SK-N-SH treated with all-trans-retinoic acid at 6 μM for 48 hours (cell line): ENCODE results near the gene IFT52.

Source experiments
- CSDC2 ChIP-seq: fragments of 250-450 bp; sonication (Bioruptor Pico); IDR thresholded peaks from 2 replicates; pipeline ENCODE4 v1.5.0; 2020; ENCODE audit warnings: mild to moderate bottlenecking, moderate library complexity
- PATZ1 ChIP-seq: fragments of 250-450 bp; sonication (Bioruptor Pico); IDR thresholded peaks from 2 replicates; pipeline ENCODE4 v1.8.0; 2020; ENCODE audit warnings: mild to moderate bottlenecking, moderate library complexity, borderline replicate concordance
- POU6F1 ChIP-seq: fragments of 250-450 bp; sonication (Bioruptor Pico); IDR thresholded peaks from 2 replicates; pipeline ENCODE4 v1.8.0; 2021; ENCODE audit warnings: low read depth, mild to moderate bottlenecking, moderate library complexity, borderline replicate concordance
- PPARA ChIP-seq: fragments of 250-450 bp; sonication (Bioruptor Pico); IDR thresholded peaks from 2 replicates; pipeline ENCODE4 v1.5.0; 2020; ENCODE audit warnings: mild to moderate bottlenecking, borderline replicate concordance
- RARB ChIP-seq: fragments of 250-450 bp; sonication (Bioruptor Pico); IDR thresholded peaks from 2 replicates; pipeline ENCODE4 v1.8.0; 2021; ENCODE audit warnings: mild to moderate bottlenecking, moderate library complexity
- ZC3H10 ChIP-seq: fragments of 250-450 bp; sonication (Bioruptor Pico); IDR thresholded peaks from 2 replicates; pipeline ENCODE4 v1.5.1; 2021; ENCODE audit warnings: mild to moderate bottlenecking, moderate library complexity
- ZFP3 ChIP-seq: fragments of 250-450 bp; sonication (Bioruptor Pico); IDR thresholded peaks from 2 replicates; pipeline ENCODE4 v1.5.0; 2020; ENCODE audit warnings: mild to moderate bottlenecking, moderate library complexity
- ZFP30 ChIP-seq: fragments of 450-650 bp; formaldehyde crosslinking; IDR thresholded peaks from 2 replicates; pipeline ENCODE4 v1.5.0; 2022; ENCODE audit warnings: mild to moderate bottlenecking, moderate library complexity
- ZNF8 ChIP-seq: fragments of 450-650 bp; formaldehyde crosslinking; IDR thresholded peaks from 2 replicates; pipeline ENCODE4 v1.5.0; 2020; ENCODE audit warnings: mild to moderate bottlenecking, moderate library complexity

DNA sequence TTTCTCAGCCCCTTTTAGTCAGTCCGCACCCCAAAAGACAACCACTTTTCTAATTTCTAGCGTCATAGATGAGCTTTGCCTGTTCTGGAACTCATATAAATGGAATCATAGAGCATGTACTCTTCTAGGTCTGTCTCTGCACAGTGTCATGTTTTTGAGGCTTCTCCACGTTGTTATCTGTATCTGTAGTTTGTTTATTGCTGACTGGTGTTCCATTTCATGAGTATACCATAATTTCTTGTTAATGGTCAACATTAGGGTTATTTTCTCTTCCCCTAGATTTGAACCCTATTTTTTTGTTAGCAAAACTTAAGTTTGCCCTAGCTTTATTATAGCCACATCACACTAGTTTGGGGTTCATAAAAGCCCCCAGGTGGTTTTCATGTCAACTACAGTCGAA is 48.1 kb upstream of the IFT52 start:
- TF ChIP-seq ZFP30 (CRISPR knock-in tag) (no peak), ZFP3 (CRISPR knock-in tag) (no peak), ZC3H10 (CRISPR knock-in tag) (no peak), RARB (CRISPR knock-in tag) (no peak), ZNF8 (no peak), PATZ1 (CRISPR knock-in tag) (no peak), CSDC2 (CRISPR knock-in tag) (no peak), PPARA (CRISPR knock-in tag) (no peak), POU6F1 (CRISPR knock-in tag) (no peak)
